Type B pancreatic cell (in vitro differentiated cells): ENCODE results near the gene PTEN. TPM values are rescaled to one million over a fixed set of nuclear protein-coding genes. Genes with fewer than 3 reads are reported as not detected.

Experiments used
- DNase-seq: peaks from one replicate; pipeline ENCODE4 v3.0.0; 2021; ENCODE audit warnings: mixed read lengths; ENCODE audit not compliant: unreplicated experiment; ENCODE audit errors: extremely low spot score
- H3K27ac Mint-ChIP-seq: 2 replicates; pipeline ENCODE4 v1.8.0; 2021; ENCODE audit warnings: mild to moderate bottlenecking, mixed read lengths
- H3K27me3 Mint-ChIP-seq: 2 replicates; pipeline ENCODE4 v1.8.0; 2021; ENCODE audit warnings: mixed read lengths
- H3K36me3 Mint-ChIP-seq: 2 replicates; pipeline ENCODE4 v1.8.0; 2021; ENCODE audit warnings: mixed read lengths
- H3K4me1 Mint-ChIP-seq: one replicate; pipeline ENCODE4 v1.8.0; 2021; ENCODE audit warnings: mixed read lengths; ENCODE audit not compliant: unreplicated experiment
- H3K4me3 Mint-ChIP-seq: 2 replicates; pipeline ENCODE4 v1.8.0; 2021; ENCODE audit warnings: mild to moderate bottlenecking, mixed read lengths
- H3K9me3 Mint-ChIP-seq: 2 replicates; pipeline ENCODE4 v1.8.0; 2021; ENCODE audit warnings: mixed read lengths
- total RNA-seq: library from RNA; stranded (reverse); gene quantifications from 2 replicates; pipeline ENCODE4 v1.2.1, GENCODE V29; 2021; ENCODE audit warnings: low replicate concordance
- TF ChIP-seq, protein P1 (sequence below): fragments of 200-600 bp; sonication (generic); conservative IDR thresholded peaks from 2 replicates; pipeline ENCODE4 v1.5.0; 2021; ENCODE audit warnings: antibody characterized with exemption, mild to moderate bottlenecking

PTEN gene
- total RNA-seq, 1 donor from 2014 or later: 93.1 TPM

DNA sequence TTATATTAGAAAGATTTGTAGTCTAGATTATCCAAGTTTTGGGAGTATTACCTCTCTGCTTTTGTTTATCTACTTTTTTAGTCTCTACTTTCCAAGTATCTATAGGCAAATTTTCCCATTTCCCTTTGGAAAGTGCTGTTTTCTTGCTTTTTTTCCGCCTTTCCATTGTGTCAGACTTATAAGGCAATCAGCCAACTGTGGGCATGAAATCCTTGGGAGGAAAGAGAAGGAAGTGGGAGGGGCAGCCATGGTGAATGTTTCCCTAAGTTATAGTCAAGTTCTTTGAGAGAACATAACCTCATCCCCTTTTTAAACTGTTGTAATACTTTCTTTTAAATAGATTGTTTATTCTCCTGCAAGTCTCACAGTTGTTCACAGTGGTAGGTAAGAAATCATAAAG, 52.6 kb downstream of the PTEN start:
- Mint-ChIP-seq H3K9me3 (peaks cover 10% of the 10 kb centered on the region), H3K27ac (no peak overlapping the region)
- no peak for DNase-seq

DNA sequence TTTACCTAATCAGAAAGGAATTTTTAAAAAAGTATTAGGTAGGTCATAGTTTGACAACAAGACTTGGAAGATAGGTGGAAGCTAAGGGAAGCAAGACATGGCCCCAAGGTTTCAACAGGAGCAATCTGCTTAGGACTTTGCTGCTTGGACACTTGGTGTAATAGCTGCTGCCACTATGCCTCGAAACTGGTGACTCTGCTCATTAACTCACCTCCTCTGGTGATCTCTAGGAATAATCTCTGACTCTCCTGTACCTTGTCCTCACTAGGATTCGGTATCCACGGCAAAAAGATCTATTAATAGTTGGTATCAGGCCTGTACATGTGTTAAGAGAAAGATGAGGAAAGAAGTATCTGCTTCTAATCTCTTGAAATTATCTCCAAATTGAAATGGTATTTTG, 53.1 kb downstream of the PTEN start:
- no peak for DNase-seq
- Mint-ChIP-seq H3K36me3 (peaks cover 40% of the 10 kb centered on the region), H3K27ac (no peak overlapping the region), H3K9me3 (peaks cover 7% of the 10 kb centered on the region), H3K4me1 (peaks cover 26% of the 10 kb centered on the region), H3K27me3 (no peaks in the 10 kb centered on the region), H3K4me3 (no peak overlapping the region)
- TF ChIP-seq, protein P1, sequence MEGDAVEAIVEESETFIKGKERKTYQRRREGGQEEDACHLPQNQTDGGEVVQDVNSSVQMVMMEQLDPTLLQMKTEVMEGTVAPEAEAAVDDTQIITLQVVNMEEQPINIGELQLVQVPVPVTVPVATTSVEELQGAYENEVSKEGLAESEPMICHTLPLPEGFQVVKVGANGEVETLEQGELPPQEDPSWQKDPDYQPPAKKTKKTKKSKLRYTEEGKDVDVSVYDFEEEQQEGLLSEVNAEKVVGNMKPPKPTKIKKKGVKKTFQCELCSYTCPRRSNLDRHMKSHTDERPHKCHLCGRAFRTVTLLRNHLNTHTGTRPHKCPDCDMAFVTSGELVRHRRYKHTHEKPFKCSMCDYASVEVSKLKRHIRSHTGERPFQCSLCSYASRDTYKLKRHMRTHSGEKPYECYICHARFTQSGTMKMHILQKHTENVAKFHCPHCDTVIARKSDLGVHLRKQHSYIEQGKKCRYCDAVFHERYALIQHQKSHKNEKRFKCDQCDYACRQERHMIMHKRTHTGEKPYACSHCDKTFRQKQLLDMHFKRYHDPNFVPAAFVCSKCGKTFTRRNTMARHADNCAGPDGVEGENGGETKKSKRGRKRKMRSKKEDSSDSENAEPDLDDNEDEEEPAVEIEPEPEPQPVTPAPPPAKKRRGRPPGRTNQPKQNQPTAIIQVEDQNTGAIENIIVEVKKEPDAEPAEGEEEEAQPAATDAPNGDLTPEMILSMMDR: no peak

More for the DNA sequence above, 52.6 kb downstream of the PTEN start:
- Mint-ChIP-seq H3K27me3 (no peaks in the 10 kb centered on the region), H3K36me3 (peaks cover 46% of the 10 kb centered on the region), H3K4me1 (peaks cover 26% of the 10 kb centered on the region), H3K4me3 (no peak overlapping the region)
- TF ChIP-seq, protein P1: no peak

DNA sequence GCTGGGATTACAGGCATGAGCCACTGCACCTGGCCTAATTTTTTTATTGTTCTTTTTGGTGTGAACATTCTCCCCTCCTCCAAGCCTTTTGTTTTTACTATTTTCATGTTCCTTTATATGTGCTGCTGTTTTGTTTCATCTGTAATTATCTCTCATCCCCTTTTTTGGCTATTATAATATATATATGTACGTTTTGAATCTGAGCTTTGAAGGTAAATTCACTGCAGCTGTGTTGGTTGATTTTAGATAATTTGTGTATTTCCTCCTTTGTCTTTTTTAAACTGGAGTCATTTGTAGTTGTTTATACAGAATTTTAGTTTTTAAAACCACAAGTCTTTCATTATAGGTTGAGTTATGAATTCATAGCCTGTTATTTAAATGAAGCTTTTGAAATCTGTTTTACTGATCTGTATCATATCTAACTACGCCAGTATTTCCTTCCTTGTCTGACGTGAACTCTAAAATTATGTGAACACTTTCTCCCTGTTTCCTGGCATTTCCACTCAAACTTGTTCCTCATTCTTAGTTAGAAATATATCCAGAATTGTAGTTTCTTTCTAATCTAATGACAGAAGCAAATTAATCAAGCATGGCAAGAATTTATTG, 54.9 kb downstream of the PTEN start:
- no peak for DNase-seq
- TF ChIP-seq, protein P1: no peak
- no peak overlapping the region for H3K4me3 Mint-ChIP-seq
- H3K27ac Mint-ChIP-seq: no peak overlapping the region
- no peaks in the 10 kb centered on the region for H3K27me3 Mint-ChIP-seq
- H3K9me3 Mint-ChIP-seq: no peaks in the 10 kb centered on the region
- H3K4me1 Mint-ChIP-seq: peaks cover 37% of the 10 kb centered on the region
- peaks cover 41% of the 10 kb centered on the region for H3K36me3 Mint-ChIP-seq

DNA sequence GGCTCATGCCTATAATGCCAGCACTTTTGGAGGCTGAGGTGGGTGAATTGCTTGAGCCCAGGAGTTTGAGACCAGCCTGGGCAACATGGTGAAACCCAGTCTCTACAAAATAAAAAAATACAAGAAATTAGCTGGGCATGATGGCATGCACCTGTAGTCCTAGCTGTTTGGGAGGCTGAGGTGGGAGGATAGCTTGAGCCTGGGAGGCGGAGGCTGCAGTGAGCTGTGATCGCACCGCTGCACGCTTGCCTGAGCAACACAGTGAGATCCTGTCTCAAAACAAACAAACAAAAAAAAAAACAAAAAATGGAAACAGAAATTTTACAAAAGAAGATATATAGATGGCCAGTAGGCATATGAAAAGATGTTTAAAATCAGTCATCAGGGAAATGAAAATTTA, 57.1 kb downstream of the PTEN start:
- DNase-seq: no peak
- no peak overlapping the region for H3K4me3 Mint-ChIP-seq
- TF ChIP-seq, protein P1: no peak
- peaks cover 45% of the 10 kb centered on the region for H3K4me1 Mint-ChIP-seq
- H3K27me3 Mint-ChIP-seq: no peaks in the 10 kb centered on the region
- H3K36me3 Mint-ChIP-seq: peaks cover 48% of the 10 kb centered on the region
- H3K9me3 Mint-ChIP-seq: peaks cover 3% of the 10 kb centered on the region
- no peak overlapping the region for H3K27ac Mint-ChIP-seq

DNA sequence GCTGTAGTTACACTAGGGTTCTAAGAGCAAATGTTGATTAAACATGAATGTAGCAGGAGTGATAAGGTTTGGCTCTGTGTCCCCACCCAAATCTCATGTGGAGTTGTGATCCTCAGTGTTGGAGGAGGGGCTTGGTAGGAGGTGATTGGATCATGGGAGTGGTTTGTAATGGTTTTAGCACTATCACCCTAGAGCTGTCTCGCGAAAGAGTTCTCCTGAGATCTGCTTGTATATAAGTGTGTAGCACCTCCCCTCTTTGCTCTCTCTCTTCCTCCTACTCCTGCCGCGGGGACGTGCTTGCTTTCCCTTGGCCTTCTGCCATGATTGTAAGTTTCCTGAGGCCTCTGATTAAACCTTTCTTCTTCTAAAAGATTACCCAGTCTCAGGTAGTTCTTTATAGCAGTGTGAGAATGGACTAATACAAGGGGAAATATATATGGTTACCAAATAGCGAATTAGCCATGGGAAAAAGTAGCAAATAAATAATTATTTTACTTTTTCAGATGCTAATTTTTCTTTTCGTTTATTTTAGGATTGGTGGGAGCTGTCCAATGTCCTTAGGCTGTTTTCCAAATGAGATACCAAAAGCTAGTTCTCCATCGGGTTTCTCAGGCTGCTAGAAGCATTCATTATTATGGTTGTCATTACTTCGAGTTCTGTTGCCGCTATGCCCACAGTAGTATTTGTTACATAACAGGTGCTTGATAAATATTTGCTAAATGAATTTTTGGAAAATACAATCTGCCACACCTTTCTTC, 58.7 kb downstream of the PTEN start:
- no peak overlapping the region for H3K27ac Mint-ChIP-seq
- TF ChIP-seq, protein P1: no peak
- H3K27me3 Mint-ChIP-seq: no peaks in the 10 kb centered on the region

More for the DNA sequence above, 58.7 kb downstream of the PTEN start:
- H3K36me3 Mint-ChIP-seq: peaks cover 48% of the 10 kb centered on the region
- no peak overlapping the region for H3K4me3 Mint-ChIP-seq
- DNase-seq: no peak
- peaks cover 3% of the 10 kb centered on the region for H3K9me3 Mint-ChIP-seq
- H3K4me1 Mint-ChIP-seq: peaks cover 38% of the 10 kb centered on the region
